ENCODE results near the gene SUCLG1. TPM values are rescaled to one million over a fixed set of nuclear protein-coding genes. Genes with fewer than 3 reads are reported as not detected.

Gene SUCLG1
- 10 to 100 TPM; 34.2 to 37.1 TPM for total RNA-seq
- 59.9 TPM for polyA plus RNA-seq (2013, experiment 1 of 2)
- 58.7 TPM for polyA plus RNA-seq (2013, experiment 2 of 2)
- total RNA-seq, result 29.9 to 84.5 (median 49.2) reads per million in 172 experiments

DNA sequence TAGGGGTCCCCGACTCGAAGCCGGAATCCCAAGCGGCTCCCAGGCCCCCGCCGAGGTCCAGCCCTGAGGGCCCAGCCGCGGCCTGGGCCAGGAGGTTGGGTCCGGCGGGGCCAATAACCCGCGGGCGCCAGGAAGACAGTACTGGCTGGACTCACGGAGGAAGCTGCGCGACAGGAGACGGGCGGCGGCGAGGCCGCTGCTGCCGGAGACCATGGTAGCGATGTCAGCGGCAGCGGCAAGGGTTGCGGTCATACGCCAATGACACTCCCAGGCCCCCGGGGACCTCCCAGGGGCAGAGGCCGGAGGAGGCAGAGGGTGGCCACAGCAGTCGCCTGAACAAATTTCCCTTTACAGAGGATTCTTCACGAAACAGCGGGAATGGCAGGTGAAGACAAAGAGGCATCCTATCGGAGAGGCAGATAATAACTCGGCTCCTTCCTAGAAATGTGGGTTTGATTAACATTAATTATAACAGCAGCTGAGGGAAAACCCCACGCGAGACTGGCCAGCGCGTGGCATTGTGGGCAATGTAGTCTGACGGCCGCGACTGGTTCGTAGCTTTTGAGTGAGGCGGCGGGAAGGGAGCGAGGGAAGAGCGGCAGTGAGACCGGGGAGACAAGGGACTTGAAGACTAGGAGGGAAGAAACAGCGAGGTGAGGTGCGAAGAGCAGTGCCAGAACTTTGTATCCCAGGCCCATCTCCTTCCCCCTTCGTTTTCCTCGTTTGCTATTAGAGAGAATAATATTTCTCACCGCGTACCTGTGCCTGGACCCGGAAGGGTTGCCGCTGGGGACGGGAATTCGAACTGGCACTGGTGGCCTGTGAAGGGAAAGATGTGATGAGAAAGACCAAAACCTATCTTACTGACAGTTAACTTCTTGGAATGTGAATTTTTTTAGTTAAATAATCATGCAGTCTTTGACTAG is at the start of gene SUCLG1:
Gene SUCLG1 (minus strand): TSS at position 263 of the 926 bp plus-strand sequence. CDS start 11 bp downstream, at position 252.
- DNase-seq, result peak; percentile 73 to 94 (median 80)
- peak within 1 kb of the TSS; percentile 87 to 94 for H3K27ac ChIP-seq (ENCODE audit: low read depth in 1 of 2, low read length in 2 of 2)
- Mint-ChIP-seq H3K9me3 (no peaks in the 10 kb centered on the region), H3K4me3 (peak within 1 kb of the TSS; percentile 95), H3K36me3 (ENCODE audit: low read depth) (peaks cover 16% of the 10 kb centered on the region), H3K27me3 (no peaks in the 10 kb centered on the region), H3K27ac (peak within 1 kb of the TSS; percentile 92), H3K4me1 (ENCODE audit: low read depth) (peaks cover 49% of the 10 kb centered on the region)
- POLR2A ChIA-PET, result interaction anchor here (1.3 to 2.4 kb wide), 8 partner anchors 9 to 869 kb away, joined by 4 to 11 read pairs (median 6); partner anchors contain the start of genes TGOLN2 and TRABD2A
- no peaks in the 10 kb centered on the region for H3K27me3 ChIP-seq (ENCODE audit: control insufficient read depth in 1 of 2, insufficient read depth in 2 of 2, low read length in 2 of 2)
- TF ChIP-seq, protein P1, sequence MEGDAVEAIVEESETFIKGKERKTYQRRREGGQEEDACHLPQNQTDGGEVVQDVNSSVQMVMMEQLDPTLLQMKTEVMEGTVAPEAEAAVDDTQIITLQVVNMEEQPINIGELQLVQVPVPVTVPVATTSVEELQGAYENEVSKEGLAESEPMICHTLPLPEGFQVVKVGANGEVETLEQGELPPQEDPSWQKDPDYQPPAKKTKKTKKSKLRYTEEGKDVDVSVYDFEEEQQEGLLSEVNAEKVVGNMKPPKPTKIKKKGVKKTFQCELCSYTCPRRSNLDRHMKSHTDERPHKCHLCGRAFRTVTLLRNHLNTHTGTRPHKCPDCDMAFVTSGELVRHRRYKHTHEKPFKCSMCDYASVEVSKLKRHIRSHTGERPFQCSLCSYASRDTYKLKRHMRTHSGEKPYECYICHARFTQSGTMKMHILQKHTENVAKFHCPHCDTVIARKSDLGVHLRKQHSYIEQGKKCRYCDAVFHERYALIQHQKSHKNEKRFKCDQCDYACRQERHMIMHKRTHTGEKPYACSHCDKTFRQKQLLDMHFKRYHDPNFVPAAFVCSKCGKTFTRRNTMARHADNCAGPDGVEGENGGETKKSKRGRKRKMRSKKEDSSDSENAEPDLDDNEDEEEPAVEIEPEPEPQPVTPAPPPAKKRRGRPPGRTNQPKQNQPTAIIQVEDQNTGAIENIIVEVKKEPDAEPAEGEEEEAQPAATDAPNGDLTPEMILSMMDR (IDR thresholded peaks at IDR 0.05), result no peak
- intact Hi-C loops (cut with DNase I, micrococcal nuclease), result loop anchor here in 1 of 2 experiments (2.0 kb wide), 1 partner anchor 514 kb away; no protein-coding TSS in a partner anchor
- H3K36me3 ChIP-seq (ENCODE audit: insufficient read depth, low read length), result no peaks in the 10 kb centered on the region
- CTCF ChIA-PET, result interaction anchor here (1.7 kb wide), 1 partner anchor 466 kb away, joined by 5 read pairs; no protein-coding TSS in a partner anchor
- peak; percentile 94 for ATAC-seq (ENCODE audit: poor library complexity)
- H3K9me3 ChIP-seq (ENCODE audit: control insufficient read depth in 1 of 2, insufficient read depth in 1 of 2, low read length in 2 of 2), result no peaks in the 10 kb centered on the region
- peaks cover 19% of the 10 kb centered on the region for H3K4me1 ChIP-seq (ENCODE audit: insufficient read depth, low read length)
- H3K4me3 ChIP-seq (ENCODE audit: low read length), result peak within 1 kb of the TSS; percentile 93

DNA sequence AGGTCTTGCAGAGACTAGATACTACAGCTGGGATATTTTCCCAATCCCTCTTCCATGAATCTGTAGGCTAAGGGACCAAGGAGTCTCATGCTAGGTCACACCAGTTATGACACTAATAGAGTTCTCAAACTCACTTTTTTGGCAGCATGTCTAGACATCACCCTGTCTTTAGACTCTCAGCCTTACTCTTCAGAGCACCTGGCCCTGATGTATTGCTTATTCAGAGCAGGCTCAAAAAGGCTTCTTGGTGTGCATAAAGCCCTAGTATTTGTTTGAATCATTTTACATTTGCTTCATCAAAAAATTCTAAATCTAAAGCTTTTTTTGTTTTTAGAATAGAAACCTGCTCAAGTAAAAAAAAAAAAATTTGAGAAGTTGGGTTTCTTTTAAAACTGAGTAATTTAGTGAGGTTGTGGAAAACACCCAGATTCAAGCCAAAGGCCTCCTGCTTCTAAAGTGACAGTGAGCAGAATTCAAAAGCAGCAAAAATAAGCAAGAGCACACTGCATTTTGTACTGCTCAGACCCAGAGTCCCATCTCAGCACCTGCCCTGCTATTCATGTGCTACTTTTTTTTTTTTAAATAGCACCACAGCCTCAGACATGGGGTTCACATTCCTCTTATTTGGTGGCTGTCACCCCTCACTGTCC is 39.2 kb upstream of the SUCLG1 start:
- Mint-ChIP-seq H3K9me3 (peaks cover 1% of the 10 kb centered on the region), H3K27me3 (no peaks in the 10 kb centered on the region), H3K4me1 (ENCODE audit: low read depth) (peaks cover 27% of the 10 kb centered on the region), H3K4me3 (no peak overlapping the region), H3K27ac (peak overlapping the region; percentile 43), H3K36me3 (ENCODE audit: low read depth) (no peaks in the 10 kb centered on the region)
- ATAC-seq (ENCODE audit: poor library complexity) (no peak), DNase-seq (no peak)
- H3K27me3 ChIP-seq (ENCODE audit: control insufficient read depth in 1 of 2, insufficient read depth in 2 of 2, low read length in 2 of 2), result no peaks in the 10 kb centered on the region
- no peaks in the 10 kb centered on the region for H3K36me3 ChIP-seq (ENCODE audit: insufficient read depth, low read length)
- TF ChIP-seq, protein P1 (IDR thresholded peaks at IDR 0.05), result no peak
- H3K27ac ChIP-seq (ENCODE audit: low read depth in 1 of 2, low read length in 2 of 2), result no peak overlapping the region
- CTCF ChIA-PET, result interaction anchor here (0.8 to 1.9 kb wide), 4 partner anchors 16 to 428 kb away, joined by 3 to 18 read pairs (median 6); no protein-coding TSS in a partner anchor
- intact Hi-C loops (cut with DNase I, micrococcal nuclease), result loop anchor here in 1 of 2 experiments (5.0 kb wide), 2 partner anchors 244 to 799 kb away; no protein-coding TSS in a partner anchor
- no peak overlapping the region for H3K4me3 ChIP-seq (ENCODE audit: low read length)
- POLR2A ChIA-PET, result interaction anchor here (1.1 to 2.3 kb wide), 4 partner anchors 364 to 428 kb away, joined by 5 to 10 read pairs (median 6); no protein-coding TSS in a partner anchor
- no peaks in the 10 kb centered on the region for H3K9me3 ChIP-seq (ENCODE audit: control insufficient read depth in 1 of 2, insufficient read depth in 1 of 2, low read length in 2 of 2)
- peaks cover 4% of the 10 kb centered on the region for H3K4me1 ChIP-seq (ENCODE audit: insufficient read depth, low read length)

DNA sequence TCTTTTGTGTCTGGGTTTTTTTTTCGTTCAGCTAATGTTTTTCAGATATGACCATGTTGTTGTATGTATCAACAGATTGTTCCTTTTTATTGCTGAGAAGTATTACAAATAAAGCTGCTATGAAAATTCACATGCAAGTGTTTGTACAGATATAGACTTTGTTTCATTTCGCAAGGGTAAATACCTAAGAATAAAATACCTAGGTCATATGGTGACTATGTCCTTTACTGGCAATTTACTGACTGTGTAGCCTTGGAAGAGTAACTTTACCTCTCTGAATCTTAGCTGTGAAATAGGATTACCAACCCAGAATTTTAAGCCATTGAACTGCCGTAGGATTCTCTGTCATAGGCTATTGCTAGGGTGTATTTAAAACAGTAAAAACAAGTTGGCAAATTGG is 38.2 kb upstream of the SUCLG1 start:
- CTCF ChIA-PET, result interaction anchor here (0.6 to 1.9 kb wide), 6 partner anchors 17 to 572 kb away, joined by 3 to 18 read pairs (median 4); no protein-coding TSS in a partner anchor
- H3K36me3 Mint-ChIP-seq (ENCODE audit: low read depth), result no peaks in the 10 kb centered on the region
- POLR2A ChIA-PET, result interaction anchor here (1.1 to 2.3 kb wide), 4 partner anchors 365 to 429 kb away, joined by 5 to 10 read pairs (median 6); no protein-coding TSS in a partner anchor
- no peak overlapping the region for H3K4me3 Mint-ChIP-seq
- H3K9me3 ChIP-seq (ENCODE audit: control insufficient read depth in 1 of 2, insufficient read depth in 1 of 2, low read length in 2 of 2), result no peaks in the 10 kb centered on the region
- intact Hi-C loops (cut with DNase I, micrococcal nuclease), result loop anchor here in 1 of 2 experiments (5.0 kb wide), 2 partner anchors 245 to 800 kb away; no protein-coding TSS in a partner anchor
- H3K36me3 ChIP-seq (ENCODE audit: insufficient read depth, low read length), result no peaks in the 10 kb centered on the region
- no peaks in the 10 kb centered on the region for H3K9me3 Mint-ChIP-seq
- peaks cover 4% of the 10 kb centered on the region for H3K4me1 ChIP-seq (ENCODE audit: insufficient read depth, low read length)
- no peak overlapping the region for H3K27ac ChIP-seq (ENCODE audit: low read depth in 1 of 2, low read length in 2 of 2)
- H3K27me3 Mint-ChIP-seq, result no peaks in the 10 kb centered on the region
- no peak for ATAC-seq (ENCODE audit: poor library complexity)
- H3K27me3 ChIP-seq (ENCODE audit: control insufficient read depth in 1 of 2, insufficient read depth in 2 of 2, low read length in 2 of 2), result no peaks in the 10 kb centered on the region
- no peak overlapping the region for H3K4me3 ChIP-seq (ENCODE audit: low read length)
- H3K4me1 Mint-ChIP-seq (ENCODE audit: low read depth), result peaks cover 27% of the 10 kb centered on the region
- H3K27ac Mint-ChIP-seq, result no peak overlapping the region
- TF ChIP-seq, protein P1 (IDR thresholded peaks at IDR 0.05), result no peak
- DNase-seq, result no peak
